ENCODE results near the gene SIGLEC15. TPM values are rescaled to one million over a fixed set of nuclear protein-coding genes. Genes with fewer than 3 reads are reported as not detected.

Gene SIGLEC15
- total RNA-seq, 1 donor from 2014 or later, result 0.26 TPM

GRCh38 chr18:45851161-45851925, 25.9 kb downstream of the SIGLEC15 start:
- Histone ChIP-seq H3K27me3 (ENCODE audit: control insufficient read depth, insufficient read depth, low read length) (no peaks in the 10 kb centered on the region), H3K36me3 (ENCODE audit: control insufficient read depth, insufficient read depth, low read length) (peaks cover 6% of the 10 kb centered on the region), H3K4me3 (ENCODE audit: low read depth, low read length) (no peak overlapping the region)
- FAIRE-seq, result peak; percentile 68
- no peak for DNase-seq (ENCODE audit: low read depth)
- TF ChIP-seq CTCF (IDR thresholded peaks at IDR 0.05; ENCODE audit: insufficient read depth, low read length, severe bottlenecking), result no peak

- Histone ChIP-seq H3K27me3 (ENCODE audit: control insufficient read depth, insufficient read depth, low read length) (no peaks in the 10 kb centered on the region), H3K4me3 (ENCODE audit: low read depth, low read length) (no peak overlapping the region), H3K36me3 (ENCODE audit: control insufficient read depth, insufficient read depth, low read length) (peaks cover 8% of the 10 kb centered on the region)
- no peak for DNase-seq (ENCODE audit: low read depth)
- no peak for FAIRE-seq
- TF ChIP-seq CTCF (IDR thresholded peaks at IDR 0.05; ENCODE audit: insufficient read depth, low read length, severe bottlenecking), result no peak
Observed at GRCh38 chr18:45852631-45853030, 27.2 kb downstream of the SIGLEC15 start.

GRCh38 chr18:45854036-45854586, 28.6 kb downstream of the SIGLEC15 start:
- peaks cover 11% of the 10 kb centered on the region for H3K36me3 ChIP-seq (ENCODE audit: control insufficient read depth, insufficient read depth, low read length)
- TF ChIP-seq CTCF (IDR thresholded peaks at IDR 0.05; ENCODE audit: insufficient read depth, low read length, severe bottlenecking), result no peak
- FAIRE-seq, result no peak
- H3K27me3 ChIP-seq (ENCODE audit: control insufficient read depth, insufficient read depth, low read length), result no peaks in the 10 kb centered on the region
- H3K4me3 ChIP-seq (ENCODE audit: low read depth, low read length), result no peak overlapping the region
- no peak for DNase-seq (ENCODE audit: low read depth)

- peaks cover 11% of the 10 kb centered on the region for H3K36me3 ChIP-seq (ENCODE audit: control insufficient read depth, insufficient read depth, low read length)
- FAIRE-seq, result no peak
Observed at GRCh38 chr18:45856531-45856930, 31.1 kb downstream of the SIGLEC15 start.

GRCh38 chr18:45859334-45859733, 33.9 kb downstream of the SIGLEC15 start:
- no peak for TF ChIP-seq CTCF (IDR thresholded peaks at IDR 0.05; ENCODE audit: insufficient read depth, low read length, severe bottlenecking)
- Histone ChIP-seq H3K4me3 (ENCODE audit: low read depth, low read length) (no peak overlapping the region), H3K27me3 (ENCODE audit: control insufficient read depth, insufficient read depth, low read length) (no peaks in the 10 kb centered on the region), H3K36me3 (ENCODE audit: control insufficient read depth, insufficient read depth, low read length) (peaks cover 10% of the 10 kb centered on the region)
- no peak for FAIRE-seq
- DNase-seq (ENCODE audit: low read depth), result no peak

More at GRCh38 chr18:45856531-45856930, 31.1 kb downstream of the SIGLEC15 start:
- DNase-seq (ENCODE audit: low read depth), result peak; percentile 15
- TF ChIP-seq CTCF (IDR thresholded peaks at IDR 0.05; ENCODE audit: insufficient read depth, low read length, severe bottlenecking), result no peak
- Histone ChIP-seq H3K27me3 (ENCODE audit: control insufficient read depth, insufficient read depth, low read length) (no peaks in the 10 kb centered on the region), H3K4me3 (ENCODE audit: low read depth, low read length) (no peak overlapping the region)

All from bronchial epithelial cell (primary cell).